ENCODE measurements around the gene EPS8L1. TPM values are rescaled to one million over a fixed set of nuclear protein-coding genes. Genes with fewer than 3 reads are reported as not detected.

The EPS8L1 gene
- total RNA-seq, 1 experiment from 2014 or later: 62.1 TPM

Small RNAs within 50 kb of the gene (microRNA-seq; reads per million reads assigned to microRNA genes)
- not detected for gene MIR7975 (ENCODE audit: borderline number of aligned reads)

Other genes with a start within 250 kb of the EPS8L1 start
- not detected for gene KIR2DS4, start 243.2 kb upstream of the EPS8L1 start, total RNA-seq (2021; ENCODE audit: unreplicated experiment)
- gene KIR3DL2, start 225.4 kb upstream of the EPS8L1 start, total RNA-seq (2021; ENCODE audit: unreplicated experiment): not detected
- not detected for gene FCAR, start 201.6 kb upstream of the EPS8L1 start, total RNA-seq (2021; ENCODE audit: unreplicated experiment)
- gene NCR1, start 169.7 kb upstream of the EPS8L1 start, total RNA-seq (2021; ENCODE audit: unreplicated experiment): not detected
- not detected for gene NLRP7, start 128.3 kb upstream of the EPS8L1 start, total RNA-seq (2021; ENCODE audit: unreplicated experiment)
- 56.6 TPM for gene NLRP2, start 109.5 kb upstream of the EPS8L1 start, total RNA-seq (2021; ENCODE audit: unreplicated experiment)
- gene GP6, start 37.6 kb upstream of the EPS8L1 start, total RNA-seq (2021; ENCODE audit: unreplicated experiment): not detected
- gene RDH13, start 12.7 kb upstream of the EPS8L1 start, total RNA-seq (2021; ENCODE audit: unreplicated experiment): 31.1 TPM
- gene PPP1R12C, start 41.8 kb downstream of the EPS8L1 start, total RNA-seq (2021; ENCODE audit: unreplicated experiment): 83.2 TPM
- 188 TPM for gene TNNT1, start 73.3 kb downstream of the EPS8L1 start, total RNA-seq (2021; ENCODE audit: unreplicated experiment)
- 42.1 TPM for gene TNNI3, start 81.9 kb downstream of the EPS8L1 start, total RNA-seq (2021; ENCODE audit: unreplicated experiment)
- gene DNAAF3, start 90.7 kb downstream of the EPS8L1 start, total RNA-seq (2021; ENCODE audit: unreplicated experiment): 52.8 TPM
- 2.3 TPM for gene SYT5, start 104.4 kb downstream of the EPS8L1 start, total RNA-seq (2021; ENCODE audit: unreplicated experiment)
- 15.9 TPM for gene PTPRH, start 133.6 kb downstream of the EPS8L1 start, total RNA-seq (2021; ENCODE audit: unreplicated experiment)
- 10.6 TPM for gene TMEM86B, start 152.9 kb downstream of the EPS8L1 start, total RNA-seq (2021; ENCODE audit: unreplicated experiment)
- 96.7 TPM for gene PPP6R1, start 183.1 kb downstream of the EPS8L1 start, total RNA-seq (2021; ENCODE audit: unreplicated experiment)
- gene HSPBP1, start 204.2 kb downstream of the EPS8L1 start, total RNA-seq (2021; ENCODE audit: unreplicated experiment): 63.0 TPM
- gene BRSK1, start 208.1 kb downstream of the EPS8L1 start, total RNA-seq (2021; ENCODE audit: unreplicated experiment): 33.3 TPM
- gene TMEM150B, start 249.5 kb downstream of the EPS8L1 start, total RNA-seq (2021; ENCODE audit: unreplicated experiment): not detected

All from HCT116 (cell line).